NCI-H2227 (cell line): ENCODE data around the gene METTL21C.

Experiments used
- DNase-seq: peaks from one replicate; lab custom pipeline; 2025; ENCODE audit not compliant: unreplicated experiment; lab: John Stamatoyannopoulos, UW

The METTL21C gene

DNA sequence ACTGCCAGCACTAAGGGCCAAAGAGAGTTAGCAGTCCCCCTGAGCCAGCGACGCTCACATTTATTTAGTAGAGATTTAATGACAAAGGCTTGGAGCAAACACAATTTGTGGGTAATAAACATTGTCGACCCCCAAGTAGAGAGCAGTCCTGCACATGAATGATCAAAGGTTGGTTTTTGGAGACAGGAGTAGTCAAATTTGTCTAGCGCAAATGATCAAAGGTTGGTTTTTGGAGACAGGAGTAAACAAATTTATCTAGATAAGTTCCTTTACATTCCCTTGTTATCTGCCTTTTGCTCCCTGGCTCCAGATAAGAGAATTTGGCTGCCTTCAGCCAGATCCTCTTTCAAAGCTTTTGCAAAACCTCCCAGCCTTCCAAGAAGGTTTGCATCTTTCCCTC lies 26.9 kb downstream of the METTL21C start:
- DNase-seq: no peak

DNA sequence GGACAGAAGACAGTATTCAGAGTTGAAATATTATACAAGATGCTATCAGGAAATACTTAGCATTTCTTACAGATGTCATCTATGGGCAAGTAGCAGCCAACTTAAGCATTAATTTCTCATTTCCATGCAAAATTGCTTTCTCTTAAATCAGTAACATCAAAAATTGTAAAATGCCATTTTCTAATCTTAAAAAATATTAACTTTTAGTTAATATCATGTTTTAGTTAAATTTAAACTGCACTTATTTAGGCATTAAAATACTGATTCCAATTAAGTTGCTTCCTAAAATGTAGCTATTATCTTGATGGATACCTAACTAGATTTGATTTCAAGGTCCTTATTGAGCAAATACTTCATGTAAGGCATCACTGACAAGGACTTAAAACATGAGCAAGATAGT lies 27.8 kb downstream of the METTL21C start:
- no peak for DNase-seq

DNA sequence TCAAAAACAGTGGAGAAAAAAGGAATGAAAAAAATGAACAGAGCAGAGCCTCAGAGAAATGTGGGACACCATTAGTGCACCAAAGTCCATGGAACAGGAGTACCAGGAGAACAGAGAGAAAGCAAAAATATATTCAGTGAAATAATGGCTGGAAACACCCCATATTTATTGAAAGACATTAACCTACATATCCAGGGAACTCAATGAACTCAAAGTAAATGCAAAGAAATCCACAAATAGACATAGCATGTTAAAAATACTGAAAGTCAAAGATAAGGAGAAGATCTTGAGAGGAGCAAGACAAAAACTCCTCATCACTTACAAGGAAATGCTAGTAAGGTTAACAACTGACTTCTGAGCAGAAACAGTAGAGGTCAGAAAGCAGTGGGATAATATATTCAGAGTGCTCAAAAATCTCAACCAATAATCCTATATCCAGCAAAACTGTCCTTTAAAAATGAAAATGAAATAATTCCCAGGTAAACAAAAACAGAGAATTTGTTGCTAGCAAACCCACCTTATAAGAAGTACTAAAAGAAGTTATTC lies 35.6 kb downstream of the METTL21C start:
- no peak for DNase-seq

DNA sequence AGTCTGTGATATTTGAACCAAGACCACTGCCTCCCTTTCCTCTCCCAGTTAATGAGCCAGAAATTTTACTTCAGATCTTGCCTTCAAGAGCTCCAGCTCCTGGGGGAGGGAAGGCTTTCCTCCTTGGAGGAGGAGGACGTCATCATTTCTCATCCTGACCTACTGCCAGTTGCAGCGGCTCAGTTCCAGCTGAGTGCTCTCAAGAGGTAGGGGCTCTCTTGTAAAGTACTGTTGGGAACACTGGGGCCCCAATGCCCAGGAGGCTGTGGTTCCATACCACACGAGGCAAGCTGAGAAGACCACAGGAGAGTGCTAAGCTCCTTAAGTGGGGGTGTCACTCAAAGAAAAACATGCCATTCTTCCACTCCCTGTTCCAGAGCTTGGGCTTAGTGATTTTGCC lies 36.2 kb downstream of the METTL21C start:
- no peak for DNase-seq

DNA sequence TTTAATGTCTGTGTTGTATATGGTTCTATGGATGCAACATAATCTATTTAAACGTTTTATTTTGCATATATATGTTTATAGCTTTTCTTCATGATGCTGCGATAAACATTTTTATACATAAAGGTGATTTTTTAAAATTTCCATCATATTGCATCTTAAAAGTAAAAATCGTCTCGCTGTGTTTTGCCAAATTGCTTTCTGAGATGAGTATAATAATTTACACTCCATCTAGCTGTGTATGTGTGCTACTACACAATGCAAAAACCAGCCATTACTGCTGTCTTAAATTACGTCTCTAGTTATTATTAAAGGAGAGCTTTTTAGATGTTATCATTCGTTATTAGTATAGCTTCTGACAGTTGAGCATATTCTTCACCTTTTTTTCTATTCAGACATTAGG lies 37.2 kb downstream of the METTL21C start:
- DNase-seq: no peak

DNA sequence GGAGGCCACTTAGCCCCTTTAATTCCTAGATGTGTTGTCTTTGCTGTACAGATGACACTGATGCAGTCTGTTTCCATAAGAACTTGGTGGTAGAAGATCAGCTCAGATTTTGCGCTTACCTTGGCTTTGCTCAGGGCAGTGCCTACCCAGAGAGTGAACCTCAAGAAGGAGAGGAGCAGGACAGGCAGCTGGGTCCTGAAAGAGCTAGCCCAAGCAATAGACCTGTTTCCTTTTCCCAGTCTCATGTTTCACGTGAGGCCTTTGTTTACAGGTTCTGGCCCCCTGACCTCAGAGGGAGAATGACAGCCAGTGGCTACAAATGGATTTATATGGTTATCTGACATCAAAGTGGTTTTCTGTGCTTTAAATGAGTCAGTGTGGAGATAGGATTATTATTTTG lies 40.1 kb downstream of the METTL21C start:
- no peak for DNase-seq

DNA sequence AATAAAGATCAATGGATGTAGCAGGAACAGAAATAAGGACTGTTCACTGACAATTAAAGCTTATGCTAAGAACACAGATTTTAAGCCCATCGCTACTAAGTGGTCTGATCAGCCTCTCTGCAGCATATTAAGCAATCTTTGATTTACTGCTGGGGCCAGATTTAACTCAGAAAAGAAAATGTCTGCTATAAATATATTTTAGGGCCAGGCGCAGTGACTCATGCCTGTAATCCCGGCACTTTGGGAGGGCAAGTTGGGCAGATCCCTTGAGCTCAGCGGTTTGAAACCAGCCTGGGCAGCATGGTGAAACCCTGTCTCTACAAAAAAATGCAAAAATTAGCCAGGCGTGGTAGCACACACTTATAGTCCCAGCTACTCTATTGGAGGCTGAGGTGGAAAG lies 43.0 kb downstream of the METTL21C start:
- no peak for DNase-seq

DNA sequence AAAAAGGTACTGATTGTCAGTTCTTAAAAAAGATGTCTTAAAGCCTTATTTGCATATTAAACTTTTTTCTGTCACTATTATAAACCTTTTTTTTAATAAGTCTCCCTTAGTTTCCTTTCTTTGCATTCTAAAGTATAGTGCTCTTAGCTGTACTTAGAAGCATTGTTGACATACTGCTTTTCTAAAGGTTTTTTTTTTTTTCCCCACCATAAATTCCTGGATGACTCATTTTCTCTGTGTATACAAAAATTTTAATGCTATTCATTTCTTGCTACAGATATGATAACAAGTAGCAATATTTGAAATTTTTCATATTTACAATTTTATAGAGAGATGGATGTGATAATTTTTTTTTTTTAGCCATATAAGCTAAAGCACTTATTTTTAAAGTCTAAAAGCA lies 43.5 kb downstream of the METTL21C start:
- no peak for DNase-seq

DNA sequence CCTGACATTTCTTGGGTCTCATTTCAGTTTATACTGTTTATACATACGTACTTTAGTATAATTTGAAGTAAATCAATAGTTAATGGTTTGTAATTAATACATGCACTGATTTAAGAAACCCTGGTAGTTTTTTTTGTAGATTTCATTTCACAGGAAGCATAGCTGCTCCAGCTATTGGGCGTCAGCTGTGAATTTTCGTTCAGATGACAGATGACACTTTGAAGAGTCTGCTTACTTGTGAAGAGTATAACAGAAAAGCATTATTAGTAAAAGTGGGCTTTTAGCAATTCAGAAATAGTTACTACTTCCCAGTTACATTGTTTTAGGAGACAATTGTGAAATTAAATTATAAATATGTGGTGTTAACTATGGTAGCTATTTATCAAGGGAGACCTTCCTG lies 44.4 kb downstream of the METTL21C start:
- no peak for DNase-seq

DNA sequence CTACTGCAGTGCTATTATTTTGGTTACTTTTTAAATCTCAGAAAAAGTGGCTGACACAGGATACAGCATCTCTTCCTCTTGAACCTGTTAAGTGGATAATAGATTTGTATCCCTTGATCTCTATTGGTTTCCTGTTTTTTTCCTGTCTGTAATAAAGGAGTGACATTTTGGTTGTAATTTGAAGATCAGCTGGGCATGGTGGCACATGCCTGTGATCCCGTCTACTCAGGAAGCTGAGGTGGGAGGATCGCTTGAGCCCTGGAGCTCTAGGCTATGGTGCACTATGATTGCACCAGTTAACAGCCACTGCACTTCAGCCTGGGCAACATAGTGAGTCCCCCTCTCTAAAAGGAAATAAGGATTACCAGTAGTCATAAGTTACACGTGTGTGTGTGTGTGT lies 46.8 kb downstream of the METTL21C start:
- DNase-seq: peak; percentile 37

DNA sequence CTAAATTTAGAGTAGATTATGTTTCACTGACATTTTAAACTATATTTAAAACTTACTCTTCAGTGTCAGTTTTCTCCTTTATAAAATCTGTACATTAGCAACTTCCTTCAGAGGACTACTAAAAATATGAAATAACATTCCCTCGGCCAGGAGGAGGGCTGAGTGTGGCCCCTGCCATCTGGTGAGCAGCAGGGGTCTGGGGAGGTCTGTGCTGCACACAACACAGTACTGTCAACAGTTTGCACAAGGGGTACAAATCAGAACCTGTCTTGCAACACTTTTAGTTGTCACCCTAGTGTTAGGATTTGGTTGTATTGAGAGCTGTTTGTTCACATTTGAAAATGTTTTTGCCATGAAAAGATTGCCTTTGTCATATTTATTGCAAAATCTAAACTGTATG lies 49.1 kb downstream of the METTL21C start:
- no peak for DNase-seq

DNA sequence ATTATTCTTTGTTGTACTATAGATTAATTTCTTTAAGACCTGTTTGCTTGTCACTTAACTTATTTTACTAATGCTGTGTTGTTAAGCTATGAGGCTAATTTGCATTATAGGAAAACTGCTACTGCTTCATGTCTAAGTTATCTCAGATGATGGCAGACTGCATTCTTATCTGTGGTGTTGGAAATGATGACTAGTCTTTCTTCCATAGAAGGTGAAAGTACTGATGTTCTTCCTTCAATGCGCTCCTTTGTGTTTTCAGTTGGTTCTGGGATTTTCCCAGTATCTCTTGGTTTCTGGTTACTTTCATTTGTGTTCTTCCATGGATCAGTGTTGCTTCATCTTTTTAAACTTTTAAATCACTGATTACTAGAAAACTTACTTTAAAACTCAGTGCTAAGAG lies 51.2 kb downstream of the METTL21C start:
- DNase-seq: no peak

DNA sequence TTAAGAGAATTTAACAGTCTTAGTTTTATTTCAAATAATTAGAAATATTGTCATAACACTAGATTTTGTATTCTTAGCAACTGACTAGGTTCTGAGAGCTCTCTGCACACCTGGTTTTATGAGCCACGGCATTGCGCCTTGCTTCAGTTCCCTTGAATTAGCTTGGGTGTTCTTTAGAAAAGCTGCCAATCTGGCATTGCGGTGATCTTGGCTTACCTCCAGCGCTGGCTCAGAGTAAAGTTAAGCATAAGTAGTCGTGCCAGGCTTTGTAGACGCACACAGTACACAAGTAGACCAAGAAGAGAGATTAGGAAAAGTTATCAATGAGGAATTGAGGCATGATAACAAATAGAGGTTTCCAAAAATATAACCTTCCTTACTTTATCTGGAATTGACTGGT lies 52.4 kb downstream of the METTL21C start:
- DNase-seq: no peak

DNA sequence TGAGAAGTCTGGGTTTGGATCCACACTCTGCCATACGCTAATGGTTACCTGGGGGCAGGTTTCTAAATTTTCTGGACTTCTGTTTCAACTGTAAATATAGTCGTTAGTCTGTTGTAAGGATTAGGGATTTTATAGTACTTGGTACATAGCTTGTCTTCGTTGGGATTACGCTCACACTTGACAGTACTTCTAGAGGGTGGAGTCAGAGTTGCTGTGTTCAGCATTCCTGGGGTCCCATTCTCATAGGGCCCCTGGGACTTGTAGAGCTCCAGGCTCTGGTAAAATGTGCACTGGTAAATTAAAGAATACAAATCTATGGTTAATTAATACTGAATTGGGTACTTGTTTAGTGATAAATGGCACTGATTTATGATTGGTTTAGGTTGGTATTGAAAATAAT lies 52.8 kb downstream of the METTL21C start:
- DNase-seq: no peak

DNA sequence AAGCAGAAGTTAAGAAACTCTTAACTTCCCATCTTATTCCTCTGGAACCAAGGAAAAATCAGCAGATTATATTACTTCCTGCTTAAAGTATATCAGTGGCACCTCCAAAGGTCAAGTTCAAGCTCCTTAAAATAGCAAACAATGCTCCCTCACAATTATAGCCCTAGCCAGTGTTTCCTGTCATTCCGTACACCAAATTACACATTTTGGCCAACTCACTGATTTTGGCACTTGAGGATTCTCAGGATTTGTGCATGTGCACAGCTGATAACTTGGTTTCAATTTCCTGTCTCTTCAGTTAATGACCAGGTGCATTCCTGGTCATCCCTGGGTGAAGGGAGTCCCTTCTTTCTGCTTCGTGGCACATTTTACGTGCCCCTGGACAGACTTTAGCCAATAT lies 56.1 kb downstream of the METTL21C start:
- no peak for DNase-seq
